ENCODE data around the gene TOGARAM2.

DNA sequence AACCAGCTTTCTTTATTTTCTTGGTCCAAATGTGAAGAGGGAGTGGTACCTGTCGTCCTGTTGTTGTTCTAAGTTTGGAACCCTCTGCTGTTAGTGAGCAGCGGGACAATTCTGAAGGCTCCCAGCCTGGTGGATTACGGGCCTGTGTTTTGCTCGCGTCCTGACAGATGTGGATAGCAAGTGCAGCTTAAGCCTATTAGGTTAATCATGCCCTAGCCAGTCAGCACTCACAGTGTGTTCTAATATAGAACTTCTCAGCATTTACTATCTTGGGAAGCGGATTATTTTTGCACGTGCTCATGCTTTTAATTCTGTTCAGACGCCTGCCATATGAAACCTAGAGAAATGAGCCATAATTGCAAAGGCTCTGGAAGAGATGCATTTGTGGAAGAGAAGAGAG lies 93.3 kb downstream of the TOGARAM2 start, which contains the start of gene PCARE:
- TF ChIP-seq, protein P1, sequence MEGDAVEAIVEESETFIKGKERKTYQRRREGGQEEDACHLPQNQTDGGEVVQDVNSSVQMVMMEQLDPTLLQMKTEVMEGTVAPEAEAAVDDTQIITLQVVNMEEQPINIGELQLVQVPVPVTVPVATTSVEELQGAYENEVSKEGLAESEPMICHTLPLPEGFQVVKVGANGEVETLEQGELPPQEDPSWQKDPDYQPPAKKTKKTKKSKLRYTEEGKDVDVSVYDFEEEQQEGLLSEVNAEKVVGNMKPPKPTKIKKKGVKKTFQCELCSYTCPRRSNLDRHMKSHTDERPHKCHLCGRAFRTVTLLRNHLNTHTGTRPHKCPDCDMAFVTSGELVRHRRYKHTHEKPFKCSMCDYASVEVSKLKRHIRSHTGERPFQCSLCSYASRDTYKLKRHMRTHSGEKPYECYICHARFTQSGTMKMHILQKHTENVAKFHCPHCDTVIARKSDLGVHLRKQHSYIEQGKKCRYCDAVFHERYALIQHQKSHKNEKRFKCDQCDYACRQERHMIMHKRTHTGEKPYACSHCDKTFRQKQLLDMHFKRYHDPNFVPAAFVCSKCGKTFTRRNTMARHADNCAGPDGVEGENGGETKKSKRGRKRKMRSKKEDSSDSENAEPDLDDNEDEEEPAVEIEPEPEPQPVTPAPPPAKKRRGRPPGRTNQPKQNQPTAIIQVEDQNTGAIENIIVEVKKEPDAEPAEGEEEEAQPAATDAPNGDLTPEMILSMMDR (IDR thresholded peaks at IDR 0.05), result no peak
- no peak for TF ChIP-seq ZFX (IDR thresholded peaks at IDR 0.05; ENCODE audit: borderline replicate concordance)

Measured in 22Rv1 (cell line).